Esophagus squamous epithelium (tissue), 4 donors: ENCODE measurements around the gene KIF17.

Source experiments
- POLR2A ChIP-seq, 4 donors: fragments of 450-650 bp; IDR thresholded peaks; one replicate each; pipeline ENCODE4 v1.6.1; 2017; ENCODE audit warnings: antibody characterized with exemption in 4 of 4, mild to moderate bottlenecking in 4 of 4, moderate library complexity in 3 of 4
- TF ChIP-seq, protein P1 (sequence below), 6 experiments: fragments of 450-650 bp in 4 of 6; fragments of 200-600 bp in 2 of 6; sonication (generic) in 2 of 6; IDR thresholded peaks; one replicate each; pipeline ENCODE4 v1.5.1; 2016 to 2019; ENCODE audit warnings: antibody characterized with exemption in 6 of 6, mild to moderate bottlenecking in 4 of 6, moderate library complexity in 4 of 6

DNA sequence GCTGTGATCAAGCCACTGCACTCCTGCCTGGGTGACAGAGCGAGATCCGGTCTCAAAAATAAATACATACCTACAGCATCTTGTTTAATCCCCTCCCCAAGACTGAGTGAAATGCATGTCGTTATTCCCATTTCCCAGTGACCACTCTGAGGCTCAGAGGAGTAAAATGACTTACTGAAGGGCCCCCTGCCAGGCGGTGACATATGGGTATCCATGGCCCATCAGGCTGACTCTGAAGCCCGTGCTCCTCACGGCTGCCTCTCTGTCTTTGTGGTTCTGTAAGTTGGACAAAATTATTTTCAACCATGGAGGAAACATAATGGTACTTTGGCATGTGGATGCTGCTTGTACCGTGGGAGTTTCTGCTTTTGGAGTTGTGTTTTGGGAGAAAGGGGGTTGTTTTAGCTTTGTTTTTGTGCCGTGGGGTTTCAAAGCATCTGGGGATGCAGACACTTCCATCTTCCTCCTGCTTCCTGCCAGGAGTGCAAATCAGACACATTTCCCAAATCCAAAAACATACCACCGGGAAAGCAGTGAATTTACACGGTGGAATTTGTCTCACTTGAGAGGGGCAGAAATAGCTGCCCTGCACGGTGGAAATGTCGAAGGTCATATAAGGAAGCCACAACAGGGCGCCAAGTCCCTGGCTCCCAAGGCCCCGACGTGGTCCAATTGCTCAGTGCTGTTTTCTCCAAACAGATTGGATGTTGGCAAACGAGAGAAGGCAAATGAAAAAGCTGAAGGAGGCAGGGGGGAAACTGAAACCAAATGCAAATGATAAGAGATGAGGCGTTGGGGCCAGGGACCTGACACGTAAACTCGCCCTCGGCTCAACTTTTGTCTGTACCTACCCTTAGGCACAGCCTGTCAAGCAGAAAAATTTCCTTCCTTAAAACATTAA, 101.6 kb downstream of the KIF17 start:
- TF ChIP-seq POLR2A (IDR thresholded peaks at IDR 0.05), result no peak
- TF ChIP-seq, protein P1, sequence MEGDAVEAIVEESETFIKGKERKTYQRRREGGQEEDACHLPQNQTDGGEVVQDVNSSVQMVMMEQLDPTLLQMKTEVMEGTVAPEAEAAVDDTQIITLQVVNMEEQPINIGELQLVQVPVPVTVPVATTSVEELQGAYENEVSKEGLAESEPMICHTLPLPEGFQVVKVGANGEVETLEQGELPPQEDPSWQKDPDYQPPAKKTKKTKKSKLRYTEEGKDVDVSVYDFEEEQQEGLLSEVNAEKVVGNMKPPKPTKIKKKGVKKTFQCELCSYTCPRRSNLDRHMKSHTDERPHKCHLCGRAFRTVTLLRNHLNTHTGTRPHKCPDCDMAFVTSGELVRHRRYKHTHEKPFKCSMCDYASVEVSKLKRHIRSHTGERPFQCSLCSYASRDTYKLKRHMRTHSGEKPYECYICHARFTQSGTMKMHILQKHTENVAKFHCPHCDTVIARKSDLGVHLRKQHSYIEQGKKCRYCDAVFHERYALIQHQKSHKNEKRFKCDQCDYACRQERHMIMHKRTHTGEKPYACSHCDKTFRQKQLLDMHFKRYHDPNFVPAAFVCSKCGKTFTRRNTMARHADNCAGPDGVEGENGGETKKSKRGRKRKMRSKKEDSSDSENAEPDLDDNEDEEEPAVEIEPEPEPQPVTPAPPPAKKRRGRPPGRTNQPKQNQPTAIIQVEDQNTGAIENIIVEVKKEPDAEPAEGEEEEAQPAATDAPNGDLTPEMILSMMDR (IDR thresholded peaks at IDR 0.05), result no peak
